Measurements from ENCODE around the gene ACTG2. TPM values are rescaled to one million over a fixed set of nuclear protein-coding genes. Genes with fewer than 3 reads are reported as not detected.

ACTG2 gene
- total and polyA plus RNA-seq, 10 of the 15 experiments (the other 5 are each of a cell fraction or from before 2014, with no cell fraction given), result 0.06 to 0.97 (median 0.12) TPM; not detected in 7

DNA sequence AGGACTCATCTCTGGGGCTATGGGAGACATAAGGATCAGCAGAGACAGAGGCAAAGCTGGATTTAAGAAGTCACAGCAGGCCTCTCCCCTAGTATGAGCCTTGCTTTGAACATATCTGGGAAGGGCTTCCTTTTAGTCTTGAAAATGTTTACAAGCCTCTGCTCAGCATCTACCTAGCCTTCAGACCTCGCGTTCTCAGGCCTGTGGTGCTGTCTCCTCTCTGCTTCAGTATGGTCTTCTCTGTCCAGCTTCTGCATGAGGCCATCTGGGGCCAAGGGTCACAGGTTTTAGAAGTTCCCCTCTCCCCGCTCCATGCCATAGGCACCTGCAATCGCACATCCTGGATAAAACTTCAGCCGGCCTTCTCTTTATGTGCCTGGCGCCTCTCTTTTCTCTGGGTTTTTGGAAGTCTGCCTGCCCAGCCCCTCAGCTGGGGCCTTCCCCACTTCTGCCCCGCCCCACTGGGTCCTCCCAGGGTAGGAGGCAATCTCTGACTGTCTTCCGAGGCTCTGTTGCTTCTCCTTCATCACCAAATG lies 7.1 kb downstream of the ACTG2 start:
- POLR2A ChIA-PET, result no interaction called here
- DNase-seq (ENCODE audit: low read depth, low spot score) (no peak), ATAC-seq (no peak), FAIRE-seq (no peak)
- CTCF ChIA-PET, result interaction anchor here (1.7 kb wide), 1 partner anchor 8 kb away, joined by 4 read pairs; no protein-coding TSS in a partner anchor
- WGBS (ENCODE audit: insufficient coverage, insufficient replicate concordance, low lambda C conversion rate, missing lambda C conversion rate), result 71% methylated on average over 8 of the region's 8 CpGs
- Histone ChIP-seq H3K27ac (ENCODE audit: control insufficient read depth, insufficient read depth) (no peak overlapping the region), H3K4me1 (ENCODE audit: control insufficient read depth, insufficient read depth, low read length) (peaks cover 14% of the 10 kb centered on the region), H3K9ac (ENCODE audit: control insufficient read depth, insufficient read depth, low read length) (no peak overlapping the region), H3K9me3 (replicated peaks; ENCODE audit: control insufficient read depth, insufficient read depth, low read length) (no peaks in the 10 kb centered on the region), H3K79me2 (ENCODE audit: control insufficient read depth, insufficient read depth, low read length) (no peaks in the 10 kb centered on the region), H2AFZ (ENCODE audit: control insufficient read depth, low read depth, low read length) (no peak overlapping the region), H3K4me3 (no peak overlapping the region), H3K27me3 (replicated peaks in 1 of 2; ENCODE audit: control insufficient read depth in 2 of 2, insufficient read depth in 2 of 2, low read length in 1 of 2) (no peaks in the 10 kb centered on the region; a peak in 1 of 4 replicates), H3K4me2 (ENCODE audit: control insufficient read depth, insufficient read depth) (no peak overlapping the region), H3K36me3 (ENCODE audit: control insufficient read depth in 2 of 2, insufficient read depth in 2 of 2, low read length in 1 of 2) (no peaks in the 10 kb centered on the region), H4K20me1 (ENCODE audit: control insufficient read depth, insufficient read depth) (no peaks in the 10 kb centered on the region)
- BruUV-seq (replicated peaks), result no TSS peak
- TF ChIP-seq, protein P1, sequence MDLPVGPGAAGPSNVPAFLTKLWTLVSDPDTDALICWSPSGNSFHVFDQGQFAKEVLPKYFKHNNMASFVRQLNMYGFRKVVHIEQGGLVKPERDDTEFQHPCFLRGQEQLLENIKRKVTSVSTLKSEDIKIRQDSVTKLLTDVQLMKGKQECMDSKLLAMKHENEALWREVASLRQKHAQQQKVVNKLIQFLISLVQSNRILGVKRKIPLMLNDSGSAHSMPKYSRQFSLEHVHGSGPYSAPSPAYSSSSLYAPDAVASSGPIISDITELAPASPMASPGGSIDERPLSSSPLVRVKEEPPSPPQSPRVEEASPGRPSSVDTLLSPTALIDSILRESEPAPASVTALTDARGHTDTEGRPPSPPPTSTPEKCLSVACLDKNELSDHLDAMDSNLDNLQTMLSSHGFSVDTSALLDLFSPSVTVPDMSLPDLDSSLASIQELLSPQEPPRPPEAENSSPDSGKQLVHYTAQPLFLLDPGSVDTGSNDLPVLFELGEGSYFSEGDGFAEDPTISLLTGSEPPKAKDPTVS (IDR thresholded peaks at IDR 0.05; ENCODE audit: low read depth, low read length), result no peak
- TF ChIP-seq SMAD1 (IDR thresholded peaks at IDR 0.05; ENCODE audit: low read depth, partially characterized antibody) (no peak), RB1 (IDR thresholded peaks at IDR 0.05; ENCODE audit: borderline replicate concordance) (no peak), ZNF207 (IDR thresholded peaks at IDR 0.05; ENCODE audit: borderline replicate concordance) (no peak), HDGF (IDR thresholded peaks at IDR 0.05) (no peak), IKZF2 (IDR thresholded peaks at IDR 0.05) (no peak), MXI1 (IDR thresholded peaks at IDR 0.05; ENCODE audit: low read depth, low read length) (no peak), RCOR1 (conservative IDR thresholded peaks at IDR 0.05; ENCODE audit: low read depth, low read length) (no peak), BHLHE40 (IDR thresholded peaks at IDR 0.05; ENCODE audit: borderline replicate concordance in 1 of 2, low read depth in 2 of 2, low read length in 1 of 2) (no peak)
- TF ChIP-seq, protein P2, sequence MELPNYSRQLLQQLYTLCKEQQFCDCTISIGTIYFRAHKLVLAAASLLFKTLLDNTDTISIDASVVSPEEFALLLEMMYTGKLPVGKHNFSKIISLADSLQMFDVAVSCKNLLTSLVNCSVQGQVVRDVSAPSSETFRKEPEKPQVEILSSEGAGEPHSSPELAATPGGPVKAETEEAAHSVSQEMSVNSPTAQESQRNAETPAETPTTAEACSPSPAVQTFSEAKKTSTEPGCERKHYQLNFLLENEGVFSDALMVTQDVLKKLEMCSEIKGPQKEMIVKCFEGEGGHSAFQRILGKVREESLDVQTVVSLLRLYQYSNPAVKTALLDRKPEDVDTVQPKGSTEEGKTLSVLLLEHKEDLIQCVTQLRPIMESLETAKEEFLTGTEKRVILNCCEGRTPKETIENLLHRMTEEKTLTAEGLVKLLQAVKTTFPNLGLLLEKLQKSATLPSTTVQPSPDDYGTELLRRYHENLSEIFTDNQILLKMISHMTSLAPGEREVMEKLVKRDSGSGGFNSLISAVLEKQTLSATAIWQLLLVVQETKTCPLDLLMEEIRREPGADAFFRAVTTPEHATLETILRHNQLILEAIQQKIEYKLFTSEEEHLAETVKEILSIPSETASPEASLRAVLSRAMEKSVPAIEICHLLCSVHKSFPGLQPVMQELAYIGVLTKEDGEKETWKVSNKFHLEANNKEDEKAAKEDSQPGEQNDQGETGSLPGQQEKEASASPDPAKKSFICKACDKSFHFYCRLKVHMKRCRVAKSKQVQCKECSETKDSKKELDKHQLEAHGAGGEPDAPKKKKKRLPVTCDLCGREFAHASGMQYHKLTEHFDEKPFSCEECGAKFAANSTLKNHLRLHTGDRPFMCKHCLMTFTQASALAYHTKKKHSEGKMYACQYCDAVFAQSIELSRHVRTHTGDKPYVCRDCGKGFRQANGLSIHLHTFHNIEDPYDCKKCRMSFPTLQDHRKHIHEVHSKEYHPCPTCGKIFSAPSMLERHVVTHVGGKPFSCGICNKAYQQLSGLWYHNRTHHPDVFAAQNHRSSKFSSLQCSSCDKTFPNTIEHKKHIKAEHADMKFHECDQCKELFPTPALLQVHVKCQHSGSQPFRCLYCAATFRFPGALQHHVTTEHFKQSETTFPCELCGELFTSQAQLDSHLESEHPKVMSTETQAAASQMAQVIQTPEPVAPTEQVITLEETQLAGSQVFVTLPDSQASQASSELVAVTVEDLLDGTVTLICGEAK (IDR thresholded peaks at IDR 0.05; ENCODE audit: borderline replicate concordance), result no peak
- TF ChIP-seq, protein P3, sequence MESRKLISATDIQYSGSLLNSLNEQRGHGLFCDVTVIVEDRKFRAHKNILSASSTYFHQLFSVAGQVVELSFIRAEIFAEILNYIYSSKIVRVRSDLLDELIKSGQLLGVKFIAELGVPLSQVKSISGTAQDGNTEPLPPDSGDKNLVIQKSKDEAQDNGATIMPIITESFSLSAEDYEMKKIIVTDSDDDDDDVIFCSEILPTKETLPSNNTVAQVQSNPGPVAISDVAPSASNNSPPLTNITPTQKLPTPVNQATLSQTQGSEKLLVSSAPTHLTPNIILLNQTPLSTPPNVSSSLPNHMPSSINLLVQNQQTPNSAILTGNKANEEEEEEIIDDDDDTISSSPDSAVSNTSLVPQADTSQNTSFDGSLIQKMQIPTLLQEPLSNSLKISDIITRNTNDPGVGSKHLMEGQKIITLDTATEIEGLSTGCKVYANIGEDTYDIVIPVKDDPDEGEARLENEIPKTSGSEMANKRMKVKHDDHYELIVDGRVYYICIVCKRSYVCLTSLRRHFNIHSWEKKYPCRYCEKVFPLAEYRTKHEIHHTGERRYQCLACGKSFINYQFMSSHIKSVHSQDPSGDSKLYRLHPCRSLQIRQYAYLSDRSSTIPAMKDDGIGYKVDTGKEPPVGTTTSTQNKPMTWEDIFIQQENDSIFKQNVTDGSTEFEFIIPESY (IDR thresholded peaks at IDR 0.05), result no peak
- TF ChIP-seq, protein P4, sequence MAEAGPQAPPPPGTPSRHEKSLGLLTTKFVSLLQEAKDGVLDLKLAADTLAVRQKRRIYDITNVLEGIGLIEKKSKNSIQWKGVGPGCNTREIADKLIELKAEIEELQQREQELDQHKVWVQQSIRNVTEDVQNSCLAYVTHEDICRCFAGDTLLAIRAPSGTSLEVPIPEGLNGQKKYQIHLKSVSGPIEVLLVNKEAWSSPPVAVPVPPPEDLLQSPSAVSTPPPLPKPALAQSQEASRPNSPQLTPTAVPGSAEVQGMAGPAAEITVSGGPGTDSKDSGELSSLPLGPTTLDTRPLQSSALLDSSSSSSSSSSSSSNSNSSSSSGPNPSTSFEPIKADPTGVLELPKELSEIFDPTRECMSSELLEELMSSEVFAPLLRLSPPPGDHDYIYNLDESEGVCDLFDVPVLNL (IDR thresholded peaks at IDR 0.05; ENCODE audit: low read depth, low read length), result no peak
- in situ Hi-C loops (cut with MboI), result no loop called here
- SMC1A ChIA-PET (ENCODE audit: uncharacterized antibody, unreplicated experiment), result interaction anchor here (1.1 to 2.3 kb wide), 2 partner anchors 8 to 17 kb away, joined by 3 to 5 read pairs; no protein-coding TSS in a partner anchor
- RAD21 ChIA-PET (ENCODE audit: unreplicated experiment), result no interaction called here
- intact Hi-C loops (cut with micrococcal nuclease; ENCODE audit: unreplicated experiment), result no loop called here
